Measurements from ENCODE around the gene FBLN5.
"Not testable (repeated sequence)": the region's sequence is repeated elsewhere in the genome, so short reads cannot be mapped to it uniquely, and the experiment has no call there.

FBLN5 gene

GRCh38 chr14:91882776-91883175 lies 64.7 kb downstream of the FBLN5 start:
- DNase-seq = no peak

GRCh38 chr14:91882369-91882768 lies 65.1 kb downstream of the FBLN5 start:
- DNase-seq = no peak

- DNase-seq = no peak
These were observed 68.3 kb downstream of the FBLN5 start for GRCh38 chr14:91879196-91879595.

GRCh38 chr14:91878274-91878673 lies 69.2 kb downstream of the FBLN5 start:
- DNase-seq = no peak

GRCh38 chr14:91877376-91877915 lies 70.0 kb downstream of the FBLN5 start:
- no peak for DNase-seq

- DNase-seq = no peak
These were observed 71.0 kb downstream of the FBLN5 start for GRCh38 chr14:91876492-91876891.

GRCh38 chr14:91875525-91876286 lies 71.8 kb downstream of the FBLN5 start:
- no peak for DNase-seq

GRCh38 chr14:91873471-91874415 lies 73.8 kb downstream of the FBLN5 start:
- peak in 1 of 2 donors; percentile 49 for DNase-seq

- DNase-seq = no peak
These were observed 74.7 kb downstream of the FBLN5 start for GRCh38 chr14:91872517-91873470.

- DNase-seq = no peak
These were observed 75.4 kb downstream of the FBLN5 start for GRCh38 chr14:91872011-91872501.

GRCh38 chr14:91871401-91871800 lies 76.1 kb downstream of the FBLN5 start:
- not testable (repeated sequence) for DNase-seq

- no peak for DNase-seq
These were observed 76.6 kb downstream of the FBLN5 start for GRCh38 chr14:91870890-91871289.

- DNase-seq = no peak
These were observed 77.5 kb downstream of the FBLN5 start for GRCh38 chr14:91870001-91870400.

- no peak for DNase-seq
These were observed 77.9 kb downstream of the FBLN5 start for GRCh38 chr14:91869556-91869955.

- DNase-seq = no peak
These were observed 80.0 kb downstream of the FBLN5 start, which contains the start of gene TC2N for GRCh38 chr14:91867316-91867988. TSS of gene TC2N (minus strand) at chr14:91867536. CDS start at chr14:91813769, 53,767 bp downstream.

- DNase-seq = no peak
These were observed 80.8 kb downstream of the FBLN5 start for GRCh38 chr14:91866511-91867295.

GRCh38 chr14:91866061-91866460 lies 81.4 kb downstream of the FBLN5 start:
- no peak for DNase-seq

GRCh38 chr14:91862417-91862816 lies 85.1 kb downstream of the FBLN5 start:
- DNase-seq = no peak

- DNase-seq = no peak
These were observed 86.4 kb downstream of the FBLN5 start for GRCh38 chr14:91861091-91861490.

GRCh38 chr14:91860238-91860637 lies 87.3 kb downstream of the FBLN5 start:
- DNase-seq = no peak
